ENCODE results near the gene TCIRG1.

DNA sequence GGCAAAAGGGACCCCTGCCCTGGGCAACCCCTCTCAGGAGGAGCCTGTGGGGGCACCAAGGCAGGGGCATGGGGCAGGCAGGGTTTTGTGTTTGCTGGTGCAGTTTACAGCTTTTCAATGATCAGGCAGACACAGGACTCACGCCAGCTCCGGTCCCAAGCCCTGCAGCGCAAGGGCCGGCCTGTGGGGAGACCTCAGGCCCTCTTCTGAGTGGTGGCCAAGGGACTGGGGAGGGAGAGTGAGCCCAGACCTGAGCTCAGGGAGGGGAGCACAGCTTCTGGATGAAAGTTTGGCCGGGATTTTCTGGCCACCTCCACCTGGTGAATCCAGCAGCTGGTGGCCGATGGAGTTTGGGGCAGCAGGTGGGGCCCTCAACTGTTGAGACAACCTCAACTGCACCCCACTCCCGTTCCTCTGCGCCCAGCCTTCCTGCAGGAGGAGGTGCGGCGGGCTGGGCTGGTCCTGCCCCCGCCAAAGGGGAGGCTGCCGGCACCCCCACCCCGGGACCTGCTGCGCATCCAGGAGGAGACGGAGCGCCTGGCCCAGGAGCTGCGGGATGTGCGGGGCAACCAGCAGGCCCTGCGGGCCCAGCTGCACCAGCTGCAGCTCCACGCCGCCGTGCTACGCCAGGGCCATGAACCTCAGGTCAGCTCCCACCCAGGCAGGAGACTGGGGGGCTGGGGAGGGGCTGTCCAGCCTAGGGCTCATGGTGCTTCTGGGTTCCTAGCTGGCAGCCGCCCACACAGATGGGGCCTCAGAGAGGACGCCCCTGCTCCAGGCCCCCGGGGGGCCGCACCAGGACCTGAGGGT, 3.6 kb downstream of the TCIRG1 start:
- TF ChIP-seq YY1 (IDR thresholded peaks at IDR 0.05) (no peak), CTCF (IDR thresholded peaks at IDR 0.05; ENCODE audit: low read depth, low read length, missing input control) (no peak), SP1 (IDR thresholded peaks at IDR 0.05) (no peak), TAF1 (conservative IDR thresholded peaks at IDR 0.05) (no peak), FOXA2 (IDR thresholded peaks at IDR 0.05) (no peak), MAX (IDR thresholded peaks at IDR 0.05) (no peak), FOXA1 (IDR thresholded peaks at IDR 0.05) (no peak), EGR1 (IDR thresholded peaks at IDR 0.05; ENCODE audit: low read depth in 2 of 2) (no peak), RAD21 (IDR thresholded peaks at IDR 0.05) (no peak), ZBTB33 (IDR thresholded peaks at IDR 0.05) (no peak), GABPA (IDR thresholded peaks at IDR 0.05 in 1 of 2, conservative IDR thresholded peaks at IDR 0.05 in 1 of 2) (no peak), HNF4A (conservative IDR thresholded peaks at IDR 0.05) (no peak)
